GM06990 (cell line): ENCODE data around the gene LRFN2.

Source experiments
- DNase-seq: peaks from one replicate; pipeline ENCODE4 v3.0.0-alpha.2; 2011; ENCODE audit not compliant: insufficient read length; ENCODE audit errors: extremely low read depth
- H3K27me3 ChIP-seq: replicated peaks from 2 replicates; pipeline ENCODE4 v1.6.0; 2011; ENCODE audit warnings: low read length; ENCODE audit not compliant: control insufficient read depth, insufficient read depth
- H3K36me3 ChIP-seq: 2 replicates; pipeline ENCODE4 v1.5.1; 2011; ENCODE audit warnings: low read length; ENCODE audit not compliant: control insufficient read depth, insufficient read depth
- H3K4me3 ChIP-seq: replicated peaks from 2 replicates; pipeline ENCODE4 v1.5.1; 2011; ENCODE audit warnings: low read depth, mild to moderate bottlenecking, control low read depth, low read length
- CTCF ChIP-seq: IDR thresholded peaks from 2 replicates; pipeline ENCODE4 v1.5.1; 2011; ENCODE audit warnings: low read length, control low read depth, mild to moderate bottlenecking, inconsistent platforms; ENCODE audit not compliant: insufficient read depth, poor library complexity, severe bottlenecking

LRFN2 gene

GRCh38 chr6:40629463-40629862 lies 42.3 kb upstream of the LRFN2 start:
- no peak for DNase-seq
- H3K4me3 ChIP-seq = no peak overlapping the region
- TF ChIP-seq CTCF = no peak
- H3K36me3 ChIP-seq = no peaks in the 10 kb centered on the region
- H3K27me3 ChIP-seq = no peaks in the 10 kb centered on the region; the same call in 1 of the 2 replicates

- no peak for DNase-seq
- Histone ChIP-seq H3K36me3 (no peaks in the 10 kb centered on the region), H3K4me3 (no peak overlapping the region), H3K27me3 (no peaks in the 10 kb centered on the region; the same call in 1 of the 2 replicates)
- no peak for TF ChIP-seq CTCF
These were observed 40.2 kb upstream of the LRFN2 start for GRCh38 chr6:40627316-40627715.

GRCh38 chr6:40626886-40627285 lies 39.7 kb upstream of the LRFN2 start:
- no peak for DNase-seq
- Histone ChIP-seq H3K4me3 (no peak overlapping the region), H3K36me3 (no peaks in the 10 kb centered on the region), H3K27me3 (no peaks in the 10 kb centered on the region; the same call in 1 of the 2 replicates)
- TF ChIP-seq CTCF = no peak

DNA sequence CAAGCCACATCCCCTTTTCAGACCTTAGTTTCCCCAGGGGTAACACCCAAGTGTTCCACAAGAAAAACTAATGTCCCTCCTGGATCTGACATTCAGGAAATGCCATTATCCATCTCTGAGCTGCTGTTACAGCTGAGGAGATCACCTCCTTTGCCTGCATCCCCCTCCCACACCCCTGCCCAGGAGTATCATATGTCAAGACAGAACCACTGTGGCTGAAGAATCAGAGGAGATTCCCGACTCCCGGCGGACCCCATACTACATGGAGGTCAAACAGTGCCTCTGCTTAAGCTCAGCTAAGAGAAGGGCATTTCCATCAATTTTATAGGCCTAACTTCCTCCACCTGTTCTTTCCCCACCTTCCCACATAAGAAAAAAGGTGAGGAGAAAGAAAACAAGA lies 36.8 kb upstream of the LRFN2 start:
- H3K4me3 ChIP-seq = no peak overlapping the region
- DNase-seq = no peak
- no peaks in the 10 kb centered on the region; the same call in 1 of the 2 replicates for H3K27me3 ChIP-seq

GRCh38 chr6:40623178-40623577 lies 36.0 kb upstream of the LRFN2 start:
- DNase-seq = no peak
- no peaks in the 10 kb centered on the region for H3K36me3 ChIP-seq
- TF ChIP-seq CTCF = no peak
- H3K27me3 ChIP-seq = no peaks in the 10 kb centered on the region; the same call in 1 of the 2 replicates
- no peak overlapping the region for H3K4me3 ChIP-seq

More for the DNA sequence above, 36.8 kb upstream of the LRFN2 start:
- TF ChIP-seq CTCF = no peak
- no peaks in the 10 kb centered on the region for H3K36me3 ChIP-seq

GRCh38 chr6:40620574-40621240 lies 33.5 kb upstream of the LRFN2 start:
- no peaks in the 10 kb centered on the region; the same call in 1 of the 2 replicates for H3K27me3 ChIP-seq
- DNase-seq = no peak
- no peak for TF ChIP-seq CTCF
- H3K36me3 ChIP-seq = no peaks in the 10 kb centered on the region
- no peak overlapping the region for H3K4me3 ChIP-seq
